RWPE2 (cell line): ENCODE results near the gene UQCRC1.

Source experiments
- ATAC-seq: fragments of 200-7000 bp; cut with Tn5 transposase; 3 replicates; pipeline ENCODE4 v1.9.1; 2021; ENCODE audit warnings: low read depth
- DNase-seq: peaks from one replicate; pipeline ENCODE4 v3.0.0-alpha.2; 2020; ENCODE audit warnings: low spot score
- H3K27ac ChIP-seq: fragments of 450-650 bp; 2 replicates; pipeline ENCODE4 v1.5.1; 2017; ENCODE audit warnings: mild to moderate bottlenecking; ENCODE audit not compliant: poor library complexity, severe bottlenecking
- H3K27me3 ChIP-seq: fragments of 250-450 bp; sonication (Bioruptor Pico); 2 replicates; pipeline ENCODE4 v1.5.1; 2021; ENCODE audit warnings: mild to moderate bottlenecking, moderate library complexity; ENCODE audit not compliant: insufficient read depth, poor library complexity, severe bottlenecking
- H3K36me3 ChIP-seq: fragments of 250-450 bp; sonication (Bioruptor Pico); 2 replicates; pipeline ENCODE4 v1.5.1; 2020; ENCODE audit warnings: low read depth, mild to moderate bottlenecking, moderate library complexity
- H3K4me1 ChIP-seq: fragments of 250-450 bp; sonication (Bioruptor Pico); 2 replicates; pipeline ENCODE4 v1.5.1; 2021; ENCODE audit warnings: mild to moderate bottlenecking, moderate library complexity; ENCODE audit not compliant: insufficient read depth, poor library complexity, severe bottlenecking
- H3K4me3 ChIP-seq: fragments of 250-450 bp; sonication (Bioruptor Pico); 2 replicates; pipeline ENCODE4 v1.5.1; 2021; ENCODE audit warnings: mild to moderate bottlenecking, moderate library complexity; ENCODE audit not compliant: severe bottlenecking
- H3K9me3 ChIP-seq: fragments of 250-450 bp; sonication (Bioruptor Pico); 2 replicates; pipeline ENCODE4 v1.5.1; 2021; ENCODE audit warnings: mild to moderate bottlenecking, moderate library complexity; ENCODE audit not compliant: severe bottlenecking
- TF ChIP-seq, protein P1 (sequence below): fragments of 450-650 bp; IDR thresholded peaks from one replicate; pipeline ENCODE4 v1.5.1; 2017; ENCODE audit warnings: mild to moderate bottlenecking, moderate library complexity; ENCODE audit not compliant: poor library complexity, severe bottlenecking

UQCRC1 gene

DNA sequence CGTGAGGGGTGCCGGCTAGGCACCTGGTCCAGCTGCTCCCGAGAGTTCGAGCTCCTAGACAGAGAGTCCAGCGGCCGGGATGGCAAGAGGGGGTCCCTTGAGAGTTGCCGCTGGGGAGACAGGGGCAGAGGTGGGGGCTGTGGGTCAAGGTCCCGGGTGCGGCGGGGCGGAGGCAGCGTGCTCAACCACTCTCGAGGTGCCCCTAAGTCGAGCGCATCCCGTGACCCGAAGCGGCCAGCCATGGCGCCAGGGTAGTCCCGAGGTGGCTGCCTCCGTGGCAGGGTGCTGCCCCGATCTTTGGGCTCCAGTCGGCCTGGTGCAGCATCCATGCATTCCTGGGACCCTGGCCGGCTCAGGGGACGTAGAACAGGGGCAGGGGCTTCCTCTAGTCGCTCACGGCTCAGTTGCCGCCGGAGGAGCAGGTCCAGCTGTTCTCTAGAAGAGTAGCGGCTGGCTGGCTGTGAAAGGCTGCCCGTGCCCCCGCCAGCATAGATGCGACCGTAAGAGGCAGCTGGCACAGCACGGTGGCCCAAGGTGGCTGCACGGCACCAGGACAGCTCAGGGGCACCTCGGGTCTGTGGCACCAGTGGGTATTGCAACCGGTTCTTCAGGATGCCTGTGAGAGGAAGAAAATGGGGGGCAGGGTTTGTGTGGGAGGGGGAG is 30.6 kb upstream of the UQCRC1 start:
- Histone ChIP-seq H3K27me3 (no peaks in the 10 kb centered on the region), H3K9me3 (no peaks in the 10 kb centered on the region), H3K4me3 (no peak overlapping the region), H3K27ac (no peak overlapping the region), H3K36me3 (no peaks in the 10 kb centered on the region), H3K4me1 (peaks cover 6% of the 10 kb centered on the region)
- ATAC-seq: no peak
- TF ChIP-seq, protein P1, sequence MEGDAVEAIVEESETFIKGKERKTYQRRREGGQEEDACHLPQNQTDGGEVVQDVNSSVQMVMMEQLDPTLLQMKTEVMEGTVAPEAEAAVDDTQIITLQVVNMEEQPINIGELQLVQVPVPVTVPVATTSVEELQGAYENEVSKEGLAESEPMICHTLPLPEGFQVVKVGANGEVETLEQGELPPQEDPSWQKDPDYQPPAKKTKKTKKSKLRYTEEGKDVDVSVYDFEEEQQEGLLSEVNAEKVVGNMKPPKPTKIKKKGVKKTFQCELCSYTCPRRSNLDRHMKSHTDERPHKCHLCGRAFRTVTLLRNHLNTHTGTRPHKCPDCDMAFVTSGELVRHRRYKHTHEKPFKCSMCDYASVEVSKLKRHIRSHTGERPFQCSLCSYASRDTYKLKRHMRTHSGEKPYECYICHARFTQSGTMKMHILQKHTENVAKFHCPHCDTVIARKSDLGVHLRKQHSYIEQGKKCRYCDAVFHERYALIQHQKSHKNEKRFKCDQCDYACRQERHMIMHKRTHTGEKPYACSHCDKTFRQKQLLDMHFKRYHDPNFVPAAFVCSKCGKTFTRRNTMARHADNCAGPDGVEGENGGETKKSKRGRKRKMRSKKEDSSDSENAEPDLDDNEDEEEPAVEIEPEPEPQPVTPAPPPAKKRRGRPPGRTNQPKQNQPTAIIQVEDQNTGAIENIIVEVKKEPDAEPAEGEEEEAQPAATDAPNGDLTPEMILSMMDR: no peak
- DNase-seq: no peak

DNA sequence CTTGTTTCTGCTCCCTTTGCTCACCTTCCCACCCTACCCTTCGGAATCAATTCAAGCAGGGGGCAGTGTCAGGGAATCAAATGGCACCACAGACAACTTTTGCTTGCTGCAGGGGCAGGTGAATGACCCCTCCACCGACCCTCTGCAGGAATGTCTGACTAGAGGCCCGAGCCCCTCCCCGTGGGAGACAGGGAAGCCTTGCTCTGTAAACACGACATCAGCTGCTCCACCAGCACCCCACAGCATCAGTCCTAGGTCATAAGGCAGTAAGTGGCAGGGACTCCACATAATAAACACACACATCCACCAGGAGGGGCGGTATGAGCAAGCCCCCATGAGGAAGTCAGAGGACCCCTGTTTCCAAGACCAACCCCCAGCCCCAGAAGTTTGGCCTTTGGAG is 27.9 kb upstream of the UQCRC1 start:
- peaks cover 21% of the 10 kb centered on the region for H3K36me3 ChIP-seq
- H3K27ac ChIP-seq: no peak overlapping the region
- no peak overlapping the region for H3K4me3 ChIP-seq
- TF ChIP-seq, protein P1: no peak
- no peaks in the 10 kb centered on the region for H3K27me3 ChIP-seq
- DNase-seq: no peak
- peaks cover 10% of the 10 kb centered on the region for H3K4me1 ChIP-seq
- no peak for ATAC-seq
- H3K9me3 ChIP-seq: no peaks in the 10 kb centered on the region

DNA sequence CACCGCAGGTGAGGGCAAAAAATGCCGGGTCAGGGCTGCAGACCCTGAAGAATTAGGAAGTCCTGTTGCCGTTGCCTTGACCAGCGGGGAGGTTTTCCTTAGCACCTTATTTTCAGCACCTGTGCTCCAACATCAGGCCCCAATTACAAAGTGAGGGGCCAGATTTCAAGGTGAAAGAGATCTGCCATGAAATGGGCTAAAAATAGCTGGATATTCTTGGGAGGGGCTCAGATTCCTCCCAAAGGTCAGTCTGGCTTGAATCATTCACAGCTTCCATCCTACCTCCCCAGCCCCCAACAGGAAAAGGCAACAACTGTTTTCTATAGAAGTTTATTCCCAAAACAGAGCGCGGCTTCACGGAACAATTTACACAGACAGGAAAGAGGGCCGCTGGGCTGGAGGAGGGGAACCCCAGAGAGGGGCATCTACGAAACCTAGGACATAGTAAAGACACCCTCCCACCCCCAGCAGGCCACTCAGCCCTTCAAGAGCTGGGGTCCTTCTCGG is 26.8 kb upstream of the UQCRC1 start:
- Histone ChIP-seq H3K4me1 (peaks cover 10% of the 10 kb centered on the region), H3K27me3 (no peaks in the 10 kb centered on the region), H3K36me3 (peaks cover 32% of the 10 kb centered on the region), H3K27ac (peak overlapping the region; percentile 73), H3K9me3 (no peaks in the 10 kb centered on the region), H3K4me3 (peak overlapping the region; percentile 81)
- ATAC-seq (no peak), DNase-seq (no peak)
- TF ChIP-seq, protein P1: no peak

DNA sequence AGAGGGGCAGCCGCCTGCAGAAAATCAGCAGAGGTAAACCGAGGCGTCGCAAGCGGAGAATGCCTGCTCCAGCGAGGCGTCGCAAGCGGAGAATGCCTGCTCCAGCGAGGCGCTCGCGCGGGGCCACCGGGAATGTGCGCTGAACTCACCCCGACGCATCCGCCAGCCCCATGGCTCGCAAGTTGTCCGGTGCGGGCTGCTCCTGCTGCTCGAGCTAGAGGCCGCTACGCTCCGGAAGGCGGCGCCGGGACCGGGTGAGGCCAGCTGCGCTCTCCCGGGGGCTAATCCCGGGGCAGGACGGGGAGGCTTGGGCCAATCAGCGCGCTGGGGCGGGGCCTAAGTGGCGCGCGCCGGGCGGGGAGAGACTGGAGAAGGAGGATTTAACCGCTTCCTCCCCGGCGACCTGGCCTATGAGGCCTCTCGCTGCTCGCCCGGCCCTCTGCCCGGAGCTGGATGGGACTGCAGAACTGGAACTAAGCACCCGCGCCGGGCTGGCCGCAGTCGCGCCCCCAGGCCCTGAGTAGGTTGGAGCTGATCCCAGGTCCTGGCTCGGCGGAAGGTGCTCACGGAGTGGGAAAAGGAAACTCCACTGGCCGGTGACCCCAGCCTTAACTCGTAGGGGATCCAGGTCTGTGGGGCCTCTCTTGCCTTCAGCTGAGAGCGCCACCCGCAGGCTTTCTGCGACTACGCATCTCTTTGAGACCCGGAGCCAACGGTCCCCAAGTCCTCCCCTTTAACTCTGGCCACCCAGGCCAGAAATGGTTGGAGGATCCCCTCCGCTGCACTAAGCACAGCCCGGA is 26.0 kb upstream of the UQCRC1 start, which contains the start of gene SLC26A6:
Gene SLC26A6, minus strand, starts transcription at position 240 of the 800 bp plus-strand sequence. Its CDS starts 68 bp downstream, at position 172.
- Histone ChIP-seq H3K27ac (peak within 1 kb of the TSS; percentile 73), H3K36me3 (peaks cover 40% of the 10 kb centered on the region), H3K4me3 (peak within 1 kb of the TSS; percentile 81), H3K4me1 (peaks cover 10% of the 10 kb centered on the region), H3K27me3 (no peaks in the 10 kb centered on the region), H3K9me3 (no peaks in the 10 kb centered on the region)
- TF ChIP-seq, protein P1: peak; percentile 58
- ATAC-seq (peak; percentile 93), DNase-seq (peak; percentile 96)
